ENCODE results near the gene TNKS2.
"Not testable (repeated sequence)": the region's sequence is repeated elsewhere in the genome, so short reads cannot be mapped to it uniquely, and the experiment has no call there.

The TNKS2 gene

DNA sequence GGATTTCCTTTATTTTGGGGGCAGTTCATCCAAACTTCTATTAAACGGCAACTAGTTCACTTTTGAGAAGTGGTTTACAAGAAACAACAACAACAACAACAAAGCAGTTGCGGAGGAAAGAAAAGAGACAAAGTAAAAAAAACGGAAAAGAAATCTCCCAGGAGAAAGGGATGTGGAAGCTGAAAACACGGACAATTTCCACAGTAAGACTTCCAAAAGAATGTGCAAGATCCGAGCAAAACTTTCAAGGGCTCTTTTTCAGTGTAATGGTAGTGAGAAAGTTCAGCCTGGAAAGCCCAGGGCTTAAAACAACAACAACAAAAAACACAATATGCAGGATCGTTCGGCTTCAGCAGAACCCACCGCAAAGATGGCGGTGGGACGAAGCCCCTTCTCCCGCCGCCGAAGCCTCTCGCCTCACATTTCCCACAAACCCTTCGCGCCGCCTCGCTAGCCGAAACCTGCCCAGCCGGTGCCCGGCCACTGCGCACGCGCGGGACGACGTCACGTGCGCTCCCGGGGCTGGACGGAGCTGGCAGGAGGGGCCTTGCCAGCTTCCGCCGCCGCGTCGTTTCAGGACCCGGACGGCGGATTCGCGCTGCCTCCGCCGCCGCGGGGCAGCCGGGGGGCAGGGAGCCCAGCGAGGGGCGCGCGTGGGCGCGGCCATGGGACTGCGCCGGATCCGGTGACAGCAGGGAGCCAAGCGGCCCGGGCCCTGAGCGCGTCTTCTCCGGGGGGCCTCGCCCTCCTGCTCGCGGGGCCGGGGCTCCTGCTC lies at the start of gene TNKS2:
TSS of gene TNKS2 (plus strand) at position 553 of the 775 bp plus-strand sequence. CDS start 265 bp downstream, outside the sequence.
- DNase-seq: peak; percentile 93 to 94

DNA sequence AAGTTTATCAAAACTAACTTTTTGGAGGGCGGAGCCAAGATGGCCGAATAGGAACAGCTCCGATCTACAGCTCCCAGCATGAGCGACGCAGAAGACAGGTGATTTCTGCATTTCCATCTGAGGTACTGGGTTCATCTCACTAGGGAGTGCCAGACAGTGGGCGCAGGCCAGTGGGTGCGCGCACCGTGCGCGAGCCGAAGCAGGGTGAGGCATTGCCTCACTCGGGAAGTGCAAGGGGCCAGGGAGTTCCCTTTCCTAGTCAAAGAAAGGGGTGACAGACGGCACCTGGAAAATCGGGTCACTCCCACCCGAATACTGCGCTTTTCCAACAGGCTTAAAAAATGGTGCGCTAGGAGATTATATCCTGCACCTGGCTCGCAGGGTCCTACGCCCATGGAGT lies 48.6 kb upstream of the TNKS2 start:
- DNase-seq: not testable (repeated sequence)

DNA sequence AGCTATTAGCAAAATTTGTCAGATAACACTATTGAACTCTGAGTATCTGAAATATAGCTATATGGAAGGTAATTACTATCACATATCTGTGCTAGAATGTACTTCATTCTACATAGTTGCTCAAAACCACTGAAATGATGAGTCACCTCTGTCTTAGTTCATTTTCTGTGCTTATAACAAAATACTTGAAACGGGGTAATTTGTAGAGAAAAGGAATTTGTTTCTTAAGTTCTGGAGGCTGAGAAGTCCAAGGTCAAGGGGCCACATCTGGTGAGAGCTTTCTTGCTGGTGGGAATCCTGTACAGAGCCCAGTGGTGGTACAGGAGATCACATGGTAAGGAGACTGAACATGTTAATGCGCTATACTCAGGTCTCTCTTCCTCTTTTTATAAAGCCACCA lies 41.9 kb upstream of the TNKS2 start:
- no peak for DNase-seq

DNA sequence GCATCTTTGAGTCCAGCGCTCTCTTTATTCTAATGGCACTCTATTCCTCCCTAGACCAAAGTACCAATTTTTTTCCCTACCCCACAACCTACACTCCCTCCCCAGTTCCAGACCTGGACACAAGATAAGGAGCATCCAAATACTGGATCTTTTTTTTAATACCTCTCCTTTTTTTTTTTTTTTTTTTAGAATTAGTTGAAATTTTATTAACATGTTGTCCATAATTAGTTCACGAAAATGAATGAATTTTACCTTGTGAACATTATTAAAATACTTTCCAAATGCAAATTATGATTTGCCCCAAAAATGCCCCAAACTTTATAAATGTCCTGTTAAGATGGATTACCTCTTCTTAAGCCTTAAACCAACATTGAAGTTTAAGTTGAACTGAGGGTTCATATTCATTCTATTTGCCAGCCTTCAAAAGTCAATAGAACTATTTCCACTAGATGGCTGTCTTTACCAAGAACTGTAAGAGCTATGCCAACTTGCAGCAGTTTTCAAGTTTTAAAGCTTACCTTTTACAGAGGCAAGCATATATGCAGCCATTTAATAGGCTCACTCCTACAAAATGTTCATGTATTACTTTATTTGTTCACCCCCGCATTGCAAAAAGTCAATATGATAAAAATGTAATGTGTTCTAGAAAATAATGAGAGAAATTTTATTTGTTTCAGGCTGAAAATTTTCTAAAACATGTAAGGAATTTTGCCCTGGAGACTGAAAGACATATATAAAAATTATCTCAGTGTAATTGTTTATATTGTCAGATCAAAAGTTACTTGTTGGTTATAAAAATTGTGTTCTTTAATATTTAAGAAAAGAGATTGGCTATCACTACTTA lies 39.7 kb upstream of the TNKS2 start:
- peak in 1 of 2 donors; percentile 74 for DNase-seq

DNA sequence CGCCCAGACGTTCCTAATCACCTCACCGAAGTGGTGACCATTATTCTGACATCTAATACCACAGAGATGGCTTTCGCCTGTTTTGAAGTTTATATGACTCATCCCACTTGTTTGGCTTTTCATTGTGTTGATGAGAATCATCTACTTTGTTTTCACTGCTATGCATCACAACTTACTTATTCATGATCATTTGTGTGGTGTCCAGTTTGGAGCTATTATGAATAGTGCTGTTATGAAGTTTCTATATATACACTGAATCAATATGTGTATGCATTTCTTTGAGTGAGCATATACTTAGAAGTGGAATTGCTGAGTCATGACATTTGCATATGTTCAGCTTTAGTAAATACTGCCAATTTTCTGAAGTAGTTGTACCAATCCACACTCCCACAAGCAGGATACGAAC lies 38.6 kb upstream of the TNKS2 start:
- no peak for DNase-seq

DNA sequence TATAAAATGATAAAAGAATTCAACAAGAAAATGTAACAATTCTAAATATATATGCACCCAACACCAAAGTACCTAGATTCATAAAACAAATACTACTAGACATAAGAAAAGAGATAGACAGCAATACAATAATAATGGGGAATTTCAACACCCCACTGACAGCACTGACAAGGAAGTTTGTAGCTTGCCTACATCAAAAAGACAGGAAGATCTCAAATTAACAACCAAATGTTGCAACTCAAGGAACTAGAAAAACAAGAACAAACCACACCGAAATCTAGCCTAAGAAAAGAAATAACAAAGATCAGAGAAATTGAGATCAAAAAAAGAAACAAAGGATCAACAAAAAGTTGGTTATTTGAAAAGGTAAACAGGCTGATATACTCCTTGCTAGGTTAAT lies 36.5 kb upstream of the TNKS2 start:
- DNase-seq: no peak

DNA sequence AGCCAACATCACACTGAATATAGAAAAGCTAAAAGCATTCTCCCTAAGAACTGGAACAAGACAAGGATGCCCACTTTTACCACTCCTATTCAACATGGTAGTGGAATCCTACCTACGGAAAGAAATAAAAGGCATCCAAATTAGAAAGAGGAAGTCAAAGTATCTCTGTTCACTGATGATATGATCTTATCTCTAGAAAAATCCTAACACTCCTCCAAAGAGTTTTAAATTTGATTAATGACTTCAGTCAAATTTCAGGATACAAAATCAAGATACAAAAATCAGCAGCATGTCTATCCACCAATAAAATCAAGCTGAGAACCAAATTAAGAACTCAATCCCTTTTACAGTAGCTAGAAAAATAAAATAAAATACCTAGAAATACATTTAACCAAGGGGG lies 35.3 kb upstream of the TNKS2 start:
- no peak for DNase-seq

DNA sequence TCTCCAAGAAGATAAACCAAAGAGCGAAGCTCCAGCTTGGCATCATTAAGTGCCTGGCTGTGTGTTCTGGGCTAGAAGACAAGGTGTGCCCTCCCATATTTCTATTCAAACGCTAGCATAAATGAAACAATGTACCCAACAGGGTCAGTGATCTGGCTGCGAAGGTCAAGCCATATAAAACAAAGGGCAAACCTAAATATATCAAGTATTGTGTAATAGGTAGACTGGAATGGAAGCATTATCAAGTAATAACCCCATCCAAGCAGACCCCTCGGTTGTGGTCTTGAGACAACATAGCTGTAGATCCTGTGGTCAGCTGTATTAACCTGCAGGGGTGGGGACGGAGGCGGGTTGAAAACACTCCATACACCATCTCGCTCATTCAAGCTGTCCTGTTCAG lies 31.6 kb upstream of the TNKS2 start:
- DNase-seq: no peak

DNA sequence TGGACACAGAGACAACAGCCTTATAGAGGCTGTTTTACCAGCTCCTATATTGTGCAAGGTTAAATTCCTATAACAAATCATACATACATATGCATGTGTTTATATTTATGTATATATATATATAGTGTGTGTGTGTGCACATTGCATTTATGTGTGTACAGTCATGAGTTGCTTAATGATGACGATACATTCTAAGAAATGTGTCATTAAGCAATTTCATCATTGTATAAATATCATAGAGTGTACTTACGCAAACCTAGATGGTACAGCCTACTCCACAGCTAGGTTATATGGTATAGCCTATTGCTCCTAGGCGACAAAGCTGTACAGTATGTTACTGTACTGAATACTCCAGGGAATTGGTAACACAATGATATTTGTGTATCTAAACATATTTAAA lies 30.1 kb upstream of the TNKS2 start:
- DNase-seq: no peak

DNA sequence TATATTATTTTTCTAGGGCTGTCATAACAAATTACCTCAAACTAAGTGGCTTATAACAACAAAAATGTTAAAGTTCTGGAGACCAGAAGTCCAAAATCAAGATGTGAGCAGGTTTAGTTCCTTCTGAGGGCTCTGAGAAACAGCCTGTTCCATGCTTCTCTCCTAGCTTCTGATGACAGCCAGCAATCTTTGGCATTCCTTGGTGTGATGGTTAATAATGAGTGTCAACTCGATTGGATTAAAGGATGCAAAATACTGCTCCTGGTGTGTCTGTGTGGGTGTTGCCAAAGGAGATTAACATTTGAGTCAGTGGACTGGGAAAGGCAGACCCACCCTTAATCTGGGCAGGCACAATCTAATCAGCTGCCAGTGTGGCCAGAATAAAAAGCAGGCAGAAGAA lies 26.3 kb upstream of the TNKS2 start:
- no peak for DNase-seq

DNA sequence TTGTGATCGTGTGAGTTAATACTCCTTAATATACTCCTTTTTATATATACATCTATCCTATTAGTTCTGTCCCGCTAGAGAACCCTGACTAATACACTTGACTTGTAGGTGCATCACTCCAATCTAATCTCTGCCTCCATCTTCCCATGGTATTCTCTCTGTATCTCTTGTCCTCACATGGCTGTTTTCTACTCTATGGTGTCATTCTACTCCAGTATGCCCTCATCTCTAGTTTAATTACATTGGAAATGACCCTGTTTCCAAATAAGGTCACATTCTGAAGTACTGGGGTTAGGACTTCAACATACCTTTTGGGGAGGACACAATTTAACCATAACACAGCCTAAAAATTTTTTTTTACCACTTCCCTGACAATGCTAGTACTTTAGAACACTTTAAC lies 25.8 kb upstream of the TNKS2 start:
- DNase-seq: no peak

DNA sequence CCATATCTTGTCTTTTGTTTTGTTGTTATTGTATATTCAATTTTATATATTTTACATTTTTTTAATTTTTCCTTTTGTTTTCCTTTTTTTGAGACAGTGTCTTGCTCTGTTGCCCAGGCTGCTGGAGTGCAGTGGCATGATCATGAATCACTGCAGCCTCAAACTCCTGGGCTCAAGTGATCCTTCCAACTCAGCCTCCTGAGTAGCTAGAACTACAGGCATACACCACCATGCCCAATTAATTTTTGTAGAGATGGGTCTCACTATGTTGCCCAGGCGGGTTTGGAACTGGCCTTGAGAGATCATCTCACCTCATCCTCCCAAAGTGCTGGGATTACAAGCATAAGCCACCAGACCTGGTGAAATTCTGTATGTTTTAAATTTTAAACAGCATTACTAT lies 25.4 kb upstream of the TNKS2 start:
- no peak for DNase-seq

DNA sequence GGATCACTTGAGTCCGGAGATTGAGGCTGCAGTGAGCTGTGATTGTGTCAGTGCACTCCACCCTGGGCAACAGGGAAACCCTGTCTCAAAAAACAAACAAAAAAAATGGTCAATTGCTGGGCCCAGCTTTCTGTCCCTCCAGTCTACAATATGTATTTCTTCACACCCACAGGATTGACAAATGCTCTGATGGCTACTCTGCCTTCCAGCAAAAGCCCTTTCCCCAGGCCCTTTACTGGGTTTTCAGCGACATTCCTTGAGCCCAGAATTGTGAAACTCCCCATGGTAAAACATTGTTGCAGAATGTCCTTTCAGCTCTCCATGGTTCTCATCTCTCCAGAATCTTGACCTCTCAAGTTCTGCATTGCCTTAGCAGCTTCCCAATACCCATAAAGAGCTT lies 23.7 kb upstream of the TNKS2 start:
- no peak for DNase-seq

DNA sequence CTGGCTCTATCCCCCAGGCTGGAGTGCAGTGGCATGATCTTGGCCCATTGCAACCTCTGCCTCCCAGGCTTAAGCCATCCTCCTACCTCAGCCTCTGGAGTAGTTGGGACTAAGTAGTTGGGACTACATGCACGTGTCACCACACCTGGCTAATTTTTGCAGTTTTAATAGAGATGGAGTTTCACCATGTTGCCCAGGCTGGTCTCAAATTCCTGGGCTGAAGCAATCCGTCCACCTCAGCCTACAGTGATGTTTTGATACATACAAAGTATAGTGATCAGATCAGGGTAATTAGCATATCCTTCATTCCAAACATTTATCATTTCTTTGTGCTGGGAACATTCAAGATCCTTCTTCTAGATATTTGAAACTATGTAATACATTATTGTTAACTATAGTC lies 22.5 kb upstream of the TNKS2 start:
- no peak for DNase-seq

DNA sequence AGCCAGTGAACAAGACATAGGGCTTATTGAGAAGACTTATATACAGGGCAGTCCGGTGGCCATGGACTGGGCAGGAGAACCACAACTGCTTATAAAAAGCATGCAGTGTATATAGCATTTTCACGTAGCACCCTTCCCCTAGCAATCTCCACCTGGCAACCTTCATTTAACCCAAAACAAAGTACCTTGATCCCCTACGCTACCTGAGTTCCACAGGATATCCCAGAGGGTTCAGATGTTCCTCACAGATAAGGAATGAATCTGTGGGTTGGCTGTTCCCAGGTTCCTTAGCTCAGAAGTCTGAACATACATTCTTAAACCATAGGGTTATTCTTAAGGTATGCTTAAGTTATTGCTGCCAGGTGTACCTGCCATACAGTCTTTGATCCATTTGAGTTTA lies 22.0 kb upstream of the TNKS2 start:
- DNase-seq: no peak

DNA sequence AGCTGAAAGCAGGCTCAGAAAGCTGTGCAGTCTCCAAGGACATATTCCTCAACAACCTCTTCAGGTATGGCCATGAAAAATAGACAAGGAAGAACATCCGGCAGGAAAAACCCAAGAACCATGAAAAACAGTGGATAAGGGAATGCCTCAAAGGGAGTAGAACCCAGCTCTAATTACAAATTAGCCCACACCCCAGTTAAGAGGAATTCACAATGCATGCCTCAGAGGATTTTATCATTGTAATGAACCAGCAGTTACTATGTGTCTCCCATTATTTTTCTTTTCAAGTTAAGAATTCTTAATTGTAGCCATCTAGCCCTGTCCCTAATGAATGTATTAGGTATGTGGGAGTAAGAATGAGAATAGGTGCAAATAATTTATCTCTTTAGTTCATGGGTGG lies 19.7 kb upstream of the TNKS2 start:
- no peak for DNase-seq

DNA sequence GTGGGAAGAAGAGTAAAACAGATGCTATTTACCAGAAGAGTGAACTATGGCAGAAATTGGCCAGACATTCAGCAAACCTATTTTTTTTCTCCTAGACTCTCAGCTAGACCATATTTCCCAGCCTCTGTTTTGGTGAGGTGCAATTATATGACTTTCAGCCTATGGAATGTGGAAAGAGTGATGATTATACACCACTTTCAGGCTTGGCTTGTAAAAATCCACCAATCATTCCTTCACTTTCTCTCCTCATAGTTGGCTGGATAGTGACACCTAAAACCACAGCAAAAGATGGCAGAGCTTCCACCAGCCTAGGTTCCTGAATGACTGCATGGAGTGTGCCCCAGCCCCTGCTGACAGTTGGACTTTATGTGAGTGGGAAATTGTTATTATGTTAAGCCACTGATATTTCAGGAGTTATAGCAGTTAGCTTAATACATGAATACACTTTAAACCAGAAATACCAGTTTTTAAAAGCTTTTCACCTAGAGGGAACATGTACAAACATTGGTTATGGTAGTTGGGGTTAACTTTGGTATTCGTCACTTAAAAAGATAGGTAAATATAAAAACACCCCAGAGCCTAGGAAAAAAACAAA lies 19.1 kb upstream of the TNKS2 start:
- no peak for DNase-seq

DNA sequence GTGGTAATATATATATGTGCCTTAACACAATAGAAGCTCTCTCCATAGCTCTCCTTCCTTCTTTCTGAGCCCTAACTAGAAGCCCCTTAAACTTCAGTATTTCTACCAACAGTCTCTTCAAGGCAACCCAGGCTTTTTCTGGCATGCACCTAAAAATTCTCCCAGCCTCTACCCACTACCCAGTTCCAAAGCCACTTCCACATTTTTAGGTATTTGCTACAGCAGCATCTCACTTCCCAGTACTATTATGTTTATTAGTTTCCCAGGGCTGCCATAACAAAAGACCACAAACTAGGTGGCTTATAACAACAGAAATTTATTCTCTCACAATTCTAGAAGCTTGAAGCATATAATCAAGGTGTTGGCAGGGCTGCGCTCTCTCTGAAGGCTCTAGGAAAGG lies 15.7 kb upstream of the TNKS2 start:
- no peak for DNase-seq

DNA sequence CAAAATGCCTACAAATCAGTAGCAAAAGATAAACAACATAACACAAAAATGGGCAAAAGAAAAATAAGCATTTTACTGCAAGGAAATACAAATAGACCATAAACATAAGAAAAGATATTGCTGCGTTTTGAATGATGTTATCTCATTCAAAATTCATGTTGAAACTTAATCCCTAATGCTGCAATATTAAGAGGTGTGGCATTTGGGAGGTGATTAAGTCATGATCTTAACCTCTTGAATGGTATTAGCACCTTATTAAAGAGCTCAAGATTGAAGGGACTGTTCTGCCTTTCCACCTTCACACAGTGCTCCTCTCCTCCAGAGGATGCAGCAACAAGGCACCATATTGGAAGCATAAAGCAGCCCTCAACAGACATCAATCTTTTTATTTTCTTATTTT lies 12.4 kb upstream of the TNKS2 start:
- DNase-seq: no peak

DNA sequence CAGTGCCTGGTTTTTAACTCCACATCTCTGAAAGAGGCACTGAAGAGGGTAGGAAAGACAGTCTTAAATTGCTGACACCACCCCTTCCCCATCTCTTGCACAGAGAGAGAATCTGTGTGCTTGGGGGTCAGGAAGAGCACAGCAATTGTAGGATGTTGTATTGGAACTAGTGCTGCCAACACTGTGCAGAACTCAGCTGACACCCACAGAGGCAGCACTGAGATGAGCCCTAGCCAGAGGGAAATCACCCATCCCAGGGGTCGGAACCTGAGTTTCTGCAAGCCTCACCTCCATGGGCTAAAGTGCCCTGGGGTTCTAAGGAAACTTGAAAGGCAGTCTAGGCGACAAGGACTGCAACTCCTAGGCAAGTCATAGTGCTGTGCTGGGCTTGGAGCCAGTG lies 11.0 kb upstream of the TNKS2 start:
- no peak for DNase-seq

DNA sequence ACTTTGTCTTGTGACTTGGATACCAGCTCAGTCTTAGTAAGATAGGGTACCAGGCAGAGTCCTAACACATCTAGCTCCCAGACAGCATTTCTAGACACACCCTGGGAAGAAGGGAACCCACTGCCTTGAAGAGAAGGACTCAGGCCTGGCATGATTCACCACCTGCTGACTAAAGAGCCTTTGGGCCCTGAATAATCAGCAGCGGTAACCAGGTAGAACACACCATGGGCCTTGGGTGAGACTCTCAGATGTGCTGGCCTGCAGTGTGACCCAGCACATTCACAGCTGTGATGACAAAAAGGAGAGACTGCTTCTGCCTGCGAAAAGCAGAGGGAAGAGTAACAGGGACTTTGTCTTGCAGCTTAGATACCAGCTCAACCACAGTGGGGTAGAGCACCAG lies 10.4 kb upstream of the TNKS2 start:
- no peak for DNase-seq

DNA sequence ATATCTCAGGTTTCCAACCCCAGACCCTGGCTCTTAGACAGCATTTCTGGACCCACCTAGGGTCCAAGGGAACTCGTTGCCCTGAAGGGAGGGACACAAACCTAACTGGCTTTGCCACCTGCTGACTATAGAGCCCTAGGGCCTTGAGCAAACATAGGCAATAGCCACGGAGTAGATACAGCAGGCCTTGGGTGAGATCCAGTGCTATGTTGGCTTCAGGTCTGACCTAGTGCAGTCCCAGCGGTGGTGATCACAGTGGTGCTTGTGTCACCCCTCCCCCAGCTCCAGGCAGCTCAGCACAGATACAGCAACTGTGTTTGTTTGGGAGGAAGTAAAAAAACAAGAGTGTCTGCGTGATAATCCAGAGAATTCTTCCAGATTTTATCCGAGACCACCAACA lies 9.7 kb upstream of the TNKS2 start:
- no peak for DNase-seq

DNA sequence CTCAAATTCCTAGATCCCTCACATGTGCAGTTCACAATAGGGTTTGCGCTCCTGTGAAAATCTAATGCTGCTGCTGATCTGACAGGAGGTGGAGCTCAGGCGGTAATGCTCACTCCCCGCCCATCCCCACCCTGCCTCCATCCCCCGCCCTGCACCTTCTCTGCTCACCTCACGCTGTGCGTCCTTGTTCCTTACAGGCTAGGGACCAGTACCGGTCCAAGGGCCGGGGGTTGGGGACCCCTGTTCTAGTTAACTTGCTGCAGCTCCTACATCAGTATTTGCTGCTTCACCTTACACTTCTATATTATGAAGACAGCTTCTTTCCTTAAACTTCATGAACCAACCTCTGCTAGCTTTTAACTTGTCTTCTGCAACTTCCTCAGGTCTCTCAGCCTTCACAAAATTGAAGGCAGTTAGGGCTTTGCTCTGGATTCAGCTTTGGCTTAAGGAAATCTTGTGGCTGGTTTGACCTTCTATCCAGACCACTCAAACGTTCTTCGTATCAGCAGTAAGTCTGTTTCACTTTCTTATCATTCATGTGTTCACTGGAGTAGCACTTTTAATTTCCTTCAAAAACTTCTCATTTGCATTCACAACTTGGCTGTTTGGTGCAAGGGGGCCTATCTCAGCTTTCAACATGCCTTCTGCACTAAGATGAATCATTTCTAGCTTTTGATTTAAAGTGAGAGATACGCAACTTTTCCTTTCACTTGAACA lies 1.7 kb upstream of the TNKS2 start:
- peak; percentile 45 to 52 for DNase-seq
